T-helper 1 cell treated with Interleukin-12 subunit alpha and Interleukin-12 subunit beta and Interleukin-4 antibody, amounts not matched to agents 30 ng/mL and 1 ng/mL, for 36 hours (primary cell): ENCODE measurements around the gene PTBP3. TPM values are rescaled to one million over a fixed set of nuclear protein-coding genes. Genes with fewer than 3 reads are reported as not detected.
"Not testable (repeated sequence)": the region's sequence is repeated elsewhere in the genome, so short reads cannot be mapped to it uniquely, and the experiment has no call there.

ENCODE experiments used
- intact Hi-C: fragments of 100-400 bp; cut with micrococcal nuclease; formaldehyde crosslinking; loops from one replicate; pipeline ENCODE4 v1.15.1; 2024
- total RNA-seq: library from RNA; stranded (reverse); gene quantifications from 2 replicates; pipeline ENCODE4 v1.2.3, GENCODE V29; 2022

PTBP3 gene
- total RNA-seq, 1 donor from 2014 or later = 158 TPM

GRCh38 chr9:112224401-112225289 lies 108.8 kb downstream of the PTBP3 start:
- intact Hi-C loops = no loop called here

- intact Hi-C loops = loop anchor here (1.0 to 2.0 kb wide), 4 partner anchors 39 to 122 kb away; no protein-coding TSS in a partner anchor
Measured at GRCh38 chr9:112218908-112219307, 114.5 kb downstream of the PTBP3 start.

- intact Hi-C loops = no loop called here
Measured at GRCh38 chr9:112212926-112213325, 120.5 kb downstream of the PTBP3 start.

- intact Hi-C loops = no loop called here
Measured at GRCh38 chr9:112207451-112207850, 126.0 kb downstream of the PTBP3 start.

- intact Hi-C loops = no loop called here
Measured at GRCh38 chr9:112203536-112203935, 129.9 kb downstream of the PTBP3 start.

- intact Hi-C loops = no loop called here
Measured at GRCh38 chr9:112200711-112201110, 132.7 kb downstream of the PTBP3 start.

GRCh38 chr9:112198646-112199045 lies 134.8 kb downstream of the PTBP3 start:
- intact Hi-C loops = no loop called here

- intact Hi-C loops = no loop called here
Measured at GRCh38 chr9:112194969-112195431, 138.4 kb downstream of the PTBP3 start.

GRCh38 chr9:112193572-112194288 lies 139.7 kb downstream of the PTBP3 start:
- intact Hi-C loops = no loop called here

GRCh38 chr9:112190320-112190719 lies 143.1 kb downstream of the PTBP3 start:
- intact Hi-C loops = not testable (repeated sequence)

GRCh38 chr9:112188884-112189283 lies 144.5 kb downstream of the PTBP3 start:
- intact Hi-C loops = no loop called here

GRCh38 chr9:112187404-112187803 lies 146.0 kb downstream of the PTBP3 start:
- intact Hi-C loops = no loop called here

GRCh38 chr9:112186695-112187094 lies 146.7 kb downstream of the PTBP3 start:
- intact Hi-C loops = loop anchor here (1.0 kb wide), 1 partner anchor 10 kb away; no protein-coding TSS in a partner anchor

- intact Hi-C loops = loop anchor here (5.0 kb wide), 3 partner anchors 43 to 567 kb away; partner anchors contain the start of genes GNG10 and SNX30
Measured at GRCh38 chr9:112184946-112185345, 148.5 kb downstream of the PTBP3 start.

- intact Hi-C loops = loop anchor here (5.0 kb wide), 3 partner anchors 42 to 568 kb away; partner anchors contain the start of genes GNG10 and SNX30
Measured at GRCh38 chr9:112184221-112184620, 149.2 kb downstream of the PTBP3 start.

- intact Hi-C loops = loop anchor here (1.0 to 5.0 kb wide), 8 partner anchors 24 to 572 kb away; partner anchors contain the start of genes GNG10, PTBP3 and SNX30
Measured at GRCh38 chr9:112180387-112180881, 153.0 kb downstream of the PTBP3 start.

- intact Hi-C loops = loop anchor here (1.0 to 10.0 kb wide), 10 partner anchors 23 to 1235 kb away; partner anchors contain the start of genes C9orf43, FKBP15, GNG10 and POLE3
Measured at GRCh38 chr9:112179816-112180215, 153.6 kb downstream of the PTBP3 start.

- intact Hi-C loops = loop anchor here (1.0 to 10.0 kb wide), 3 partner anchors 10 to 1238 kb away; partner anchors contain the start of genes C9orf43, FKBP15, POLE3 and SLC31A1
Measured at GRCh38 chr9:112176524-112176923, 156.9 kb downstream of the PTBP3 start.

GRCh38 chr9:112175796-112176315 lies 157.6 kb downstream of the PTBP3 start:
- intact Hi-C loops = loop anchor here (1.0 to 10.0 kb wide), 5 partner anchors 10 to 1239 kb away; partner anchors contain the start of genes C9orf43, FKBP15, POLE3 and SLC31A1

GRCh38 chr9:112174965-112175795 lies 158.2 kb downstream of the PTBP3 start, which contains the start of gene SUSD1:
Gene SUSD1, minus strand, starts transcription at chr9:112175297. Its CDS starts 62 bp downstream, at chr9:112175235.
- intact Hi-C loops = loop anchor here (1.0 to 10.0 kb wide), 8 partner anchors 44 to 1240 kb away; partner anchors contain the start of genes C9orf43, FKBP15, KIAA1958 and POLE3
